DMS 273 treated with DMSO at 0.1 percent for 48 hours (cell line): Measurements from ENCODE around the gene GPR101.
"Not testable (repeated sequence)": the region's sequence is repeated elsewhere in the genome, so short reads cannot be mapped to it uniquely, and the experiment has no call there.

Experiments used
- DNase-seq: peaks from one replicate; lab custom pipeline; 2025; lab: John Stamatoyannopoulos, UW

Gene GPR101

DNA sequence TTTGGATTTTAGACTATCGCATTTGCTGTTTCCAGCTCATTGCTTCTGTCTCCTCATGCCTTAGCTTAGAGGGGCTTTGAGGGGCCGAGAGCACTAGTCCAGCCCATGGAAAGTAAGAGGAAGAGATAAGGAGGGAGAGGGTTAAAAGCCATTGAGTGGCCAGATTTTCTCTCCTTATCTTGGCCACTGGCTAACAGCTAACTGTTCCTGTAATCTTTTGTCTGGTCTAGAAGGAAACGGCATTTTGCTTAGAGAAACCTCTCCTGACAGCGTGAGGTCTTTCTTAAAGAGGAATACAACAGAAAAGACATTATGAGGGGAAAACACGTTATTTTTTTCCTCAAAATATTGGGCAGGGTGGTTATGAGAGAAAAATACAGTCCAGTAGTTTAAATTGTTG lies 7.9 kb downstream of the GPR101 start:
- DNase-seq, result no peak

DNA sequence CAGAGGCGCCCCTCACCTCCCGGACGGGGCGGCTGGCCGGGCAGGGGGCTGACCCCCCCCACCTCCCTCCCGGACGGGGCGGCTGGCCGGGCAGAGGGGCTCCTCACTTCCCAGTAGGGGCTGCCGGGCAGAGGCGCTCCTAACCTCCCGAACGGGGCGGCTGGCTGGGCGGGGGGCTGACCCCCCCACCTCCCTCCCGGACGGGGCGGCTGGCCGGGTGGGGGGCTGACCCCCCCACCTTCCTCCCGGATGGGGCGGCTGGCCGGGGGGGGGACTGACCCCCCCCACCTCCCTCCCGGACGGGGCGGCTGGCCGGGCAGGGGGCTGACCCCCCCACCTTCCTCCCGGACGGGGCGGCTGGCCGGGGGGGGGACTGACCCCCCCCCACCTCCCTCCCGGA lies 33.6 kb downstream of the GPR101 start:
- not testable (repeated sequence) for DNase-seq

DNA sequence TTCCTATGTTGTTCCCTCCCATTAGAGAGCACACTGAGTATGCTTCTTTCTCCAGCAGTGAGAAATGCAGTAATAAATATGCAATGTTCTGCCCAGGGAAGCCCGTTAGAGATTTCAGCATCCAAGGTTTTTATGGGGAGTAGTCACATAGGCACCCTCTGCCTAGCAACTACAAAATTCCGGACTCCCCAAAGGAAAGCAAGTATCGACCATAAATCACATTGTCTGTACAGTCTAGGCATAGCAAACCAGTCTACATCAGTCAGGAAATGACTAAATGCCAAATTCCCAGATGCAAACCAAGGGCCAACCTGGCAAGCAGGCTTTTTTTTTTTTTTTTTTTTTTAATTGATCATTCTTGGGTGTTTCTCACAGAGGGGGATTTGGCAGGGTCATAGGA lies 34.8 kb downstream of the GPR101 start:
- DNase-seq, result no peak
